ENCODE measurements around the gene WNT5B.
"Not testable (repeated sequence)": the region's sequence is repeated elsewhere in the genome, so short reads cannot be mapped to it uniquely, and the experiment has no call there.

Gene WNT5B

DNA sequence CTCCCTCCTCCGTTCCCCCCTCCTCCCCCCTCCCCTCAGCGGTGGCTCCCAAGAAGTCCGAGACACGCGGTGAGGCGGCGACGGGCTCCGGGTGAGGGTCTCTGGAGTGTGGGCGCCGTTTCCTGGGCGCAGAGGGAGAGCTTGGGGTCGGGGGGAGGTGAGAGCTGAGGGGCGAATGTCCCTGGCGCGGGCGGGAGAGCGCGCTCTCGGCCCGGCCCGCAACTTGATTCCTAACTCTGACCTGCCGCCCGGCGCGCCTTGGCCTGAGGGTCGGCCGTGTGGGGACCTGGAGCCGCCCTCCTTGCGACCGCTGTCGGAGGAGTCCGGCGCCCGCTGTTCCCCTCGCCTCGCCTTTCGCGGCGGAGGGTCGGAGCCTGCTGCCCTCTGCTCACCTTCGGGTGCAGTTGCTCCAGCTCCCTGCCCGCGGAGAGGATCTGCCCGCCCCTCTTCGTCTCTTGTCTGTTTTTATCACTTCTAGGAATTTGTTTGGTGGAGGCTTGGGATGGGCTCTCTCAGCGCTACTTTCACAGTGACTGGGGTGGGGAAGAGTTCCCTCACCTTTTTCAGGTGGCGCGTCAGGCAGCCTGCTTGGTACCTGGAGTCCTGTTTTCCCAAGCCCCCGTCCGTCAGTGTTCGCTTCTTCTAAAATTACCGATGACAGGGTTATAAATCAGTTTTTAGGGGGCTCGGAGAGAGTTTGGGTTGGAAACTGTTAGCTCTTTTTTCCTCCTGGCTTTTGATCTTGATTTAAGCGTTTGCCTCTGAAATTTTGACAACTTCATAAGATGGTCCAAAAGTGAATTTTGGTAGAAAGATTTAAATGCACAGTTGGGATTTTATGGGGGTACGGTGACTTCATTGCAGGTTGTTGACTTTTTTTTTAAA lies 62.3 kb downstream of the WNT5B start:
- H3K4me1 ChIP-seq (ENCODE audit: control insufficient read depth, insufficient read depth, low read length): peaks cover 6% of the 10 kb centered on the region
- peak overlapping the region; percentile 63 for H3K4me3 ChIP-seq (ENCODE audit: low read depth, low read length)
- no peaks in the 10 kb centered on the region for H3K36me3 ChIP-seq (ENCODE audit: control insufficient read depth, insufficient read depth, low read length)
- no peaks in the 10 kb centered on the region for H3K9me3 ChIP-seq (ENCODE audit: control insufficient read depth, insufficient read depth, low read length)
- H3K9ac ChIP-seq (ENCODE audit: low read depth, low read length): peak overlapping the region; percentile 29
- no peaks in the 10 kb centered on the region for H3K27me3 ChIP-seq (ENCODE audit: control insufficient read depth, insufficient read depth, low read length)

DNA sequence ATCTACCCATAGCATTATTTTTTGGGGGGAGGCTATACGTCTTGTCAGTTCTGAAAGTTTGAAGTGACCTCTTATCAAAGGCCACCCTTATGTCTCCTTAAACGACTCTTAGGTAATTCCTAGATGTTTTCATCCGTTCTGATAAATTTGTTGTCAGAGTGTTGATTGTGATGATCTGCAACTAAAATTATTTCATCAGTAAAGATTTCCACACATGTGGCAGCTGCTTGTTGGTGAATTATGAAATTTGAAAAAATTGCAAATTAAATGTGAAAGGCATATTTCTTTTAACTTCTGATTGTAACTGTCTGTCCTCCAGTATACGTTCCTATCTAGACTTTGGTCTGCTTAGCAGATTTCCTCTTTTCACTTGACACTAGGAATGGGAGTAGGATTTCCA lies 63.2 kb downstream of the WNT5B start:
- H3K4me3 ChIP-seq (ENCODE audit: low read depth, low read length): peak overlapping the region; percentile 63
- H3K36me3 ChIP-seq (ENCODE audit: control insufficient read depth, insufficient read depth, low read length): no peaks in the 10 kb centered on the region
- no peak overlapping the region for H3K9ac ChIP-seq (ENCODE audit: low read depth, low read length)
- no peaks in the 10 kb centered on the region for H3K27me3 ChIP-seq (ENCODE audit: control insufficient read depth, insufficient read depth, low read length)
- H3K9me3 ChIP-seq (ENCODE audit: control insufficient read depth, insufficient read depth, low read length): no peaks in the 10 kb centered on the region
- peaks cover 6% of the 10 kb centered on the region for H3K4me1 ChIP-seq (ENCODE audit: control insufficient read depth, insufficient read depth, low read length)

DNA sequence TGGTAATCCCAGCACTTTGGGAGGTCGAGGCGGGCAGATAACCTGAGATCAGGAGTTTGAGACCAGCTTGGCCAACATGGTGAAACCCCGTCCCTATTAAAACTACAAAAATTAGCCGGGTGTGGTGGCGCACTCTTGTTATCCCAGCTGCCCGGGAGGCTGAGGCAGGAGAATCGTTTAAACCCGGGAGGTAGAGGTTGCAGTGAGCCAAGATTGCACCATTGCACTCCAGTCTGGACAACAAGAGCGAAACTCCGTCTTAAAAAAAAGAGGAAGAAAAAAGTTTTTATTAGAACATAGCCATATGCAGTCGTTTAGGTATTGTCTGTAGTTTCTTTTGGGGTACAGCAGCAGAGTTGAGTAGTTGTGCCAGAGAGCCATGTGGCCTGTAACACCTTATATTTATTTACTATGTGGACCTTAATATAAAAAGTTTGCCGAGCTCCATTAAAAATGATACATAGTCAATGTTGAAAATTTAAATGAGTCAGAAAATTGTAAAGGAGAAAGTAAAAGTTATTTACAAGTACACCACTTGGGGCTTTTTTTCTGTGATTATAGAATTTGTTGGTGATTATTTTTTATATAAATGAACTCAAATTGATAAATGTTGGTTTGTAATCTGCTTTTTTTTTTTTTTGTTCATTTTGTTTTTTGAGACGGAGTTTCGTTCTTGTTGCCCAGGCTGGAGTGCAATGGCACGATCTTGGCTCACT lies 64.0 kb downstream of the WNT5B start:
- H3K27me3 ChIP-seq (ENCODE audit: control insufficient read depth, insufficient read depth, low read length): no peaks in the 10 kb centered on the region
- H3K9me3 ChIP-seq (ENCODE audit: control insufficient read depth, insufficient read depth, low read length): no peaks in the 10 kb centered on the region
- H3K36me3 ChIP-seq (ENCODE audit: control insufficient read depth, insufficient read depth, low read length): no peaks in the 10 kb centered on the region
- H3K4me1 ChIP-seq (ENCODE audit: control insufficient read depth, insufficient read depth, low read length): peaks cover 6% of the 10 kb centered on the region
- no peak overlapping the region for H3K4me3 ChIP-seq (ENCODE audit: low read depth, low read length)
- no peak overlapping the region for H3K9ac ChIP-seq (ENCODE audit: low read depth, low read length)

DNA sequence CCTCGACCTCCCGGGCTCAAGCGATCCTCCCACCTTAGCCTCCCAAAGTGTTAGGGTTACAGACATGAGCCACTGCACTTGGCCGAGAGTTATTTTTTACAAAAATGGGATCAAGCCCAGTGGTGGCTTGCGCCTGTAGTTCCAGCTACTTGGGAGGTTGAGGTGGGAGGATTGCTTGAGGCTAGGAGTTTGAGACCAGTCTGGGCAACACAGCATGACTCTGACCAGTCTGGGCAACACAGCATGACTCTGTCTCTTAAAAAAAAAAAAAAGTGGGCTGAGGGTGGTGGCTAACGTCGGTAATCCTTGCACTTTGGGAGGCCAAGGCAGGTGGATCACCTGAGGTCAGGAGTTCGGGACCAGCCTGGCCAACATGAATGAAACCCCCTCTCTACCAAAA lies 66.1 kb downstream of the WNT5B start:
- not testable (repeated sequence) for H3K36me3 ChIP-seq (ENCODE audit: control insufficient read depth, insufficient read depth, low read length); H3K27me3 ChIP-seq (ENCODE audit: control insufficient read depth, insufficient read depth, low read length); H3K9ac ChIP-seq (ENCODE audit: low read depth, low read length); H3K4me3 ChIP-seq (ENCODE audit: low read depth, low read length); H3K9me3 ChIP-seq (ENCODE audit: control insufficient read depth, insufficient read depth, low read length); H3K4me1 ChIP-seq (ENCODE audit: control insufficient read depth, insufficient read depth, low read length)

DNA sequence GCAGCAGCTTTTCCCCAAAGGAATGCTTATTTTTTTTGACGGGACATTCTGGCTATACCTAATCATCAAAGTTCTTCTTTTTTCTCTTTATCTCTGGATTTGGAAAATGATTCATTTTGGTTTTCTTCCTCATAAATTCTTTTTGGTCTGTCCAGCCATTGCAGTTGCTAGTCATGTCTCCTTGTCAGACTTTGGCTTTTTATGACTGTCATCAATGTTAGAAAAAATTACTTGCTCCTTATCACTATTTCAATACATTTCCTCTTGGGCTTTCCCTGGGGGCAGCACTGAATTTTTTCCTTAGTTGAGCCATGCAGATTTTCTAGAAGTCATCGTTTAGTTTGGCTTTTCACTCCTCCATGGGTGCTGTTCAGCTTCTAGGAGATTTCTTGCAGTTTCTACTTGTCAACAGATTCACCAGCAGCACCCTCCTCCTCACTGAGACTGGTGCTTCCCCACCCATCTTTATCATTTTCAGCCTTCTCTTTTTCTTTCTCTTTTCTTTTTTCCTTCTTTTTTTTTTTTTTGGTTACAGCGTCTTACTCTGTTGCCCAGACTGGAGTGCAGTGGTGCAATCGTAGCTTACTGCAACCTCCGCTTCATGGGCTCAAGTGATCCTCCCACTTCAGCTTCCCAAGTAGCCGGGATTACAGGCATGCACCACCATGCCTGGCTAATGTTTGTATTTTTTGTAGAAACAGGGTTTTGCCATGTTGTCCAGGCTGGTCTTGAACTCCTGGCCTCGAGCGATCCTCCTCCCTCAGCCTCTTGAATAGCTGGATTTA lies 67.0 kb downstream of the WNT5B start:
- Histone ChIP-seq H3K36me3 (ENCODE audit: control insufficient read depth, insufficient read depth, low read length) (no peaks in the 10 kb centered on the region), H3K4me1 (ENCODE audit: control insufficient read depth, insufficient read depth, low read length) (peaks cover 3% of the 10 kb centered on the region), H3K4me3 (ENCODE audit: low read depth, low read length) (no peak overlapping the region), H3K9me3 (ENCODE audit: control insufficient read depth, insufficient read depth, low read length) (no peaks in the 10 kb centered on the region), H3K9ac (ENCODE audit: low read depth, low read length) (no peak overlapping the region), H3K27me3 (ENCODE audit: control insufficient read depth, insufficient read depth, low read length) (no peaks in the 10 kb centered on the region)

DNA sequence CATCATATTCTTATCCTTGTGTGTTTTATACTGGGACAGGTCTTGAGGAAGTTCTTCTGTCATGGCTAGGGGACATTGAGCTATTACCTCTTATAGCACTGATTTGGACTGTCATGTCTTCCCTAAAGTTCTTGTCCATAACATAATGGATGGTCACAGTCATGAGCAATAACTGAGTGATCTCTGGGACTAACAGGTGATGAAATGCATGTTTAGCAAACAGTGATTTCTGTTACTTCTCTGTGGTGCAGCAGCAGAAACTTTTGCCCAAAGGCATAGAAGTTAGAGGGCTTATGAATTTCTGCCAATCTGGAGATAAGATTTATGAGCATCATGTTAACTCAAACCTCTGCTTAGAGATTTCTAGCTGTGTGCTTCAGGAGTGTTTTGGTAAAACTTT lies 67.8 kb downstream of the WNT5B start:
- H3K4me1 ChIP-seq (ENCODE audit: control insufficient read depth, insufficient read depth, low read length): peaks cover 3% of the 10 kb centered on the region
- no peaks in the 10 kb centered on the region for H3K9me3 ChIP-seq (ENCODE audit: control insufficient read depth, insufficient read depth, low read length)
- no peak overlapping the region for H3K4me3 ChIP-seq (ENCODE audit: low read depth, low read length)
- no peaks in the 10 kb centered on the region for H3K36me3 ChIP-seq (ENCODE audit: control insufficient read depth, insufficient read depth, low read length)
- no peaks in the 10 kb centered on the region for H3K27me3 ChIP-seq (ENCODE audit: control insufficient read depth, insufficient read depth, low read length)
- H3K9ac ChIP-seq (ENCODE audit: low read depth, low read length): no peak overlapping the region

Measured in iPS-15b (cell line).